GM06990 (cell line): ENCODE data around the gene GGT5.

Experiments
- DNase-seq: peaks from one replicate; pipeline ENCODE4 v3.0.0-alpha.2; 2011; ENCODE audit not compliant: insufficient read length; ENCODE audit errors: extremely low read depth
- H3K27me3 ChIP-seq: replicated peaks from 2 replicates; pipeline ENCODE4 v1.6.0; 2011; ENCODE audit warnings: low read length; ENCODE audit not compliant: control insufficient read depth, insufficient read depth
- H3K36me3 ChIP-seq: 2 replicates; pipeline ENCODE4 v1.5.1; 2011; ENCODE audit warnings: low read length; ENCODE audit not compliant: control insufficient read depth, insufficient read depth
- H3K4me3 ChIP-seq: replicated peaks from 2 replicates; pipeline ENCODE4 v1.5.1; 2011; ENCODE audit warnings: low read depth, mild to moderate bottlenecking, control low read depth, low read length
- TF ChIP-seq, protein P1 (sequence below): IDR thresholded peaks from 2 replicates; pipeline ENCODE4 v1.5.1; 2011; ENCODE audit warnings: low read length, control low read depth, mild to moderate bottlenecking, inconsistent platforms; ENCODE audit not compliant: insufficient read depth, poor library complexity, severe bottlenecking

The GGT5 gene

DNA sequence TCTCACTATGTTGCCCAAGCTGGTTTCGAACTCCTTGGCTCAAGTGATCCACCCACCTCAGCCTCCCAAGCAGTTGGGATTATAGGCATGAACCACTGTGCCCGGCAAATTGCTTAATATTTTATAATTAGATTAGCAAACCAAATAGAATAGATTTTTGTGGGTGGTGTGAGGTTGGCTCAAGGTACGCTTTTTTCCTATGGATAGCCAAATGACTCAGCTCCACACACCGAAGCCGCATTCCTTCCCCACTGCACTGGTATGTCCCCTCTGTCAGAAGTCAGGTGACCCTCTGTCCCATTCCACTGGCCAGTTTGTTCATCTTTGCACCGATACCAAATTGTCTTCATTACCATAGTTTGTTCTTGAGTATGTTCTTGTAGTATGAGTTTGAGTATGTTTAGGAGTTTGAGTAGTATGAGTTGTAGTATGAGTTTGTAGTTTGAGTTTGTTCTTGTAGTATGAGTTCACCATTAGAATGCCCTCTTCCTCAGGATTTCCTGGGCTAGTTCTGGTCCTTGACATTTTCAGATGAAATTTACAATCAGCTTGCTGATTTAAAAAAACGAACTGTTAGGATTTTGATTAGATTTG, 44.2 kb downstream of the GGT5 start:
- H3K27me3 ChIP-seq, result no peaks in the 10 kb centered on the region; the same call in 1 of the 2 replicates
- TF ChIP-seq, protein P1, sequence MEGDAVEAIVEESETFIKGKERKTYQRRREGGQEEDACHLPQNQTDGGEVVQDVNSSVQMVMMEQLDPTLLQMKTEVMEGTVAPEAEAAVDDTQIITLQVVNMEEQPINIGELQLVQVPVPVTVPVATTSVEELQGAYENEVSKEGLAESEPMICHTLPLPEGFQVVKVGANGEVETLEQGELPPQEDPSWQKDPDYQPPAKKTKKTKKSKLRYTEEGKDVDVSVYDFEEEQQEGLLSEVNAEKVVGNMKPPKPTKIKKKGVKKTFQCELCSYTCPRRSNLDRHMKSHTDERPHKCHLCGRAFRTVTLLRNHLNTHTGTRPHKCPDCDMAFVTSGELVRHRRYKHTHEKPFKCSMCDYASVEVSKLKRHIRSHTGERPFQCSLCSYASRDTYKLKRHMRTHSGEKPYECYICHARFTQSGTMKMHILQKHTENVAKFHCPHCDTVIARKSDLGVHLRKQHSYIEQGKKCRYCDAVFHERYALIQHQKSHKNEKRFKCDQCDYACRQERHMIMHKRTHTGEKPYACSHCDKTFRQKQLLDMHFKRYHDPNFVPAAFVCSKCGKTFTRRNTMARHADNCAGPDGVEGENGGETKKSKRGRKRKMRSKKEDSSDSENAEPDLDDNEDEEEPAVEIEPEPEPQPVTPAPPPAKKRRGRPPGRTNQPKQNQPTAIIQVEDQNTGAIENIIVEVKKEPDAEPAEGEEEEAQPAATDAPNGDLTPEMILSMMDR, result no peak
- H3K36me3 ChIP-seq, result no peaks in the 10 kb centered on the region
- no peak for DNase-seq
- H3K4me3 ChIP-seq, result no peak overlapping the region

DNA sequence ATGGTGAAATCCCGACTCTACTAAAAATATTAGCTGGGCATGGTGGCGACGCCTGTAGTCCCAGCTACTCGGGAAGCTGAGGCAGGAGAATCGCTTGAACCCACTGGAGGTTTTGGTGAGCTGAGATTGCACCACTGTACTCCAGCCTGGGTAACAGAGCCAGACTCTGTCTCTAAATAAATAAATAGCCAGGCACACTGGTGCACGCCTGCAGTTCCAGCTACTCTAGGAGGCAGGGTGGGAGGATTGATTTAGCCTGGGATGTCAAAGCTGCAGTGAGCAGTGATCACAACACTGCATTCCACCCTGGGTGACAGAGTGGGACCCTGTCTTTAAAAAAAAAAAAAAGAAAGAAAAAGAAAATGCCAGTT, 46.2 kb downstream of the GGT5 start:
- Histone ChIP-seq H3K36me3 (no peaks in the 10 kb centered on the region), H3K27me3 (no peaks in the 10 kb centered on the region; the same call in 1 of the 2 replicates), H3K4me3 (no peak overlapping the region)
- TF ChIP-seq, protein P1, result no peak
- no peak for DNase-seq

DNA sequence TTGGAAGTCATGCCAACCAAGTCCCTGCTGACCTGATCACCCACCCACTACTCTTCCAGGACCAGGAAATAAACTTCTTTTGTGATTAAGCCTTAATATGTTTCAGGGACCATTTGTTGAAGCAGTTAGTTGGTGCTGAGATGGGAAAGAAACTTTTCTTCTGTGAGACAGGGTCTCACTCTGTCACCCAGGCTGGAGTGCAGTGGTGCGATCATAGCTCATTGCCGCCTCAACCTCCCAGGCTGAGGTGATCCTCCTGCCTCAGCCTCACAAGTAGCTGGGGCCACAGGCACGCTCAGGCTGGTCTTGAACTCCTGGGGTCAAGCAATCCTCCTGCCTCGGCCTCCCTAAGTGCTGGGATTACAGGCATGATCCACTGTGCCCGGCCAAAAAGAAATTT, 53.0 kb downstream of the GGT5 start:
- TF ChIP-seq, protein P1, result no peak
- no peaks in the 10 kb centered on the region for H3K36me3 ChIP-seq
- no peak for DNase-seq
- no peaks in the 10 kb centered on the region for H3K27me3 ChIP-seq
- H3K4me3 ChIP-seq, result no peak overlapping the region

DNA sequence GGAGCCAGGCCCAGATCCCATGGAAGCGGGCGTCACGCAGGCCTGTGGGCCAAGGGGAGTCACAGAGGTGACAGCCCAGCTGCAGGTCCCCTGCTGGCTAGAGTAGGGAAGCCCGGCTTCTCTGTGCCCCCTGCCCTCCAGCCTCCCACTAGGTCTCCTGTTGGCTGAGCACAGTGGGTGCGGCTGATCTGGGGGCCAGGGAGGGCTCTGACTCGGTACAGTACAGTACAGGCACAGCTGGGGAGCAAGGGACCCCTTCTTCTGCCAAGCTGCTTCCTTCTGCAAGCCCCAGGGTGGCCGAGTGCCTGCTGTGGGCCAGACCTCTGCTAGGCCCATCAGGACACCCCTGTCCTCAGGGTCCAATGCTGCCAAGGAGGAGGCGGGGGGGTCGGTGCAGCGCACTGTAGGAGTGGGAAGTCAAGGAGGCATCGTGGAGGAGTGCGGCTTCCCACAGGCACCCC, 53.5 kb downstream of the GGT5 start:
- no peaks in the 10 kb centered on the region for H3K36me3 ChIP-seq
- H3K4me3 ChIP-seq, result no peak overlapping the region
- no peak for DNase-seq
- TF ChIP-seq, protein P1, result no peak
- no peaks in the 10 kb centered on the region for H3K27me3 ChIP-seq

DNA sequence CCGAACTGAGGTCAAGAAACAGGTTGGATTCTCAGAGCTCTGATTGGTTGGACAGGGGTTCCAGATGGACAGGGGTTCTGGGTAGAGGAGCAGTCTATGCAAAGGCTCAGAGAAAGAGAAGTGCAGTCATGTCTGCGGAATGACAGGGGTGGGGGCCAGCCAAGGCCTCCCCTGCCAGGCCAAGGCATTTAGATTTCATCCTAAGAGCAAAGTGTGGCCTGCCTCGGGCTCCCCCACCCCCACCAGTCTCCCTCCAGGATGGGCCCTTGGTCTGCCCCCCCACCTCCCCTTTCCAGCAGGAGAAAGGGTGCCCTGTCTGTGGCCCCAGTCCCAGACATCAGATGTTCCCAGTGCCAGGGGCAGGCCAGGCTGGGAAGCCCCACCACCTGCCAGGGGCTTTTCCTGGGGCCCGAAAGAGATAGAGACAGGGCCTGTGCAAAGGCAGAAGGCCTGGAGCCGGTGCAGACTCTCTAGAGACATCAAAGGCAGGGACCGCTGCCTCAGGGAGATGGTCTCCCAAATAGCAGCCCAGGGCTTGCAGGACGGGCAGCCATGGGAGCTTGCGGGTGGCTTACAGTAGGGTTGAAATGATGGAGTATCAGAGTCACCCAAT, 54.2 kb downstream of the GGT5 start:
- DNase-seq, result no peak
- no peak overlapping the region for H3K4me3 ChIP-seq
- no peaks in the 10 kb centered on the region for H3K27me3 ChIP-seq
- TF ChIP-seq, protein P1, result no peak
- no peaks in the 10 kb centered on the region for H3K36me3 ChIP-seq

DNA sequence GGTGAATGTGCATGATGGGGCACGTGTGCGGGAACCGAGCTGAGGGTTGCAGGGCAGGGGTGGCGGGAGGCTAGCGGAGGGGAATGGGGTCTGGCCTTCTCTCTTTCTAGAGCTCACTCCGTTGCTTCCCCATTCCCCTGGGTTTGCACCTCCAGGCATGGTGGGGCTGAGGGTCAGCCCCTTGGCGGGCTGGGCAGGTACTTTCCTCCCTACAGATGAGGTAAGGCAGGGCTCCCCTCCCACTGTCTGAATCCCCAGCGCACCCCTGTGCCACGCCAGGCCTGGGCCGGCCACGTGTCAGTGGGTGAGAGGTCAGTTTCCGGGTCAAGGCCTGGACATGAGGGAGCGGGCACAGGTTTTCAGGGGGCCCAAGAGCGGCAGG, 54.7 kb downstream of the GGT5 start:
- no peak for DNase-seq
- Histone ChIP-seq H3K4me3 (no peak overlapping the region), H3K27me3 (no peaks in the 10 kb centered on the region), H3K36me3 (no peaks in the 10 kb centered on the region)
- TF ChIP-seq, protein P1, result no peak
